ENCODE results near the gene RAB42.
"Not testable (repeated sequence)": the region's sequence is repeated elsewhere in the genome, so short reads cannot be mapped to it uniquely, and the experiment has no call there.

- TF ChIP-seq HDAC2 (IDR thresholded peaks at IDR 0.05); GMEB1 (CRISPR knock-in tag; IDR thresholded peaks at IDR 0.05); ZNF146 (CRISPR knock-in tag; IDR thresholded peaks at IDR 0.05; ENCODE audit: unreplicated experiment); TAF1 (IDR thresholded peaks at IDR 0.05; ENCODE audit: control insufficient read depth, extremely low read depth, insufficient read depth, low read length, severe bottlenecking); TCF7L2 (IDR thresholded peaks at IDR 0.05; ENCODE audit: low read depth, low read length); IRF1 (CRISPR knock-in tag; IDR thresholded peaks at IDR 0.05; ENCODE audit: borderline replicate concordance); FOXA1 (IDR thresholded peaks at IDR 0.05; ENCODE audit: borderline replicate concordance); MAZ (CRISPR knock-in tag; conservative IDR thresholded peaks at IDR 0.05 in 1 of 2, IDR thresholded peaks at IDR 0.05 in 1 of 2): not testable (repeated sequence)
Observed at GRCh38 chr1:28596276-28596675, 4.2 kb downstream of the RAB42 start.
